Femur (tissue), 1 donor: ENCODE data around the gene NDUFB11.
"Not testable (repeated sequence)": the region's sequence is repeated elsewhere in the genome, so short reads cannot be mapped to it uniquely, and the experiment has no call there.

ENCODE experiments used
- DNase-seq: peaks from one replicate; pipeline ENCODE4 v3.0.0-alpha.2; 2017

The NDUFB11 gene

GRCh38 chrX:47145395-47146120 lies 1.1 kb upstream of the NDUFB11 start:
- DNase-seq, result no peak

- no peak for DNase-seq
Measured at GRCh38 chrX:47143894-47144625, 442 bp downstream of the NDUFB11 start.

- DNase-seq, result no peak
Measured at GRCh38 chrX:47138171-47138570, 6.3 kb downstream of the NDUFB11 start.

- not testable (repeated sequence) for DNase-seq
Measured at GRCh38 chrX:47135650-47136049, 8.9 kb downstream of the NDUFB11 start.

- DNase-seq, result no peak
Measured at GRCh38 chrX:47133493-47133892, 11.0 kb downstream of the NDUFB11 start.

GRCh38 chrX:47129899-47130358 lies 14.6 kb downstream of the NDUFB11 start:
- no peak for DNase-seq

GRCh38 chrX:47129157-47129898 lies 15.2 kb downstream of the NDUFB11 start:
- DNase-seq, result peak; percentile 96

- not testable (repeated sequence) for DNase-seq
Measured at GRCh38 chrX:47124466-47124865, 20.0 kb downstream of the NDUFB11 start.

- DNase-seq, result not testable (repeated sequence)
Measured at GRCh38 chrX:47116551-47117110, 27.9 kb downstream of the NDUFB11 start.

GRCh38 chrX:47112316-47112954 lies 32.1 kb downstream of the NDUFB11 start:
- DNase-seq, result no peak

- DNase-seq, result not testable (repeated sequence)
Measured at GRCh38 chrX:47110936-47111615, 33.4 kb downstream of the NDUFB11 start.

GRCh38 chrX:47101206-47101605 lies 43.3 kb downstream of the NDUFB11 start:
- no peak for DNase-seq

- DNase-seq, result no peak
Measured at GRCh38 chrX:47098338-47099094, 46.0 kb downstream of the NDUFB11 start.

- no peak for DNase-seq
Measured at GRCh38 chrX:47097018-47097417, 47.5 kb downstream of the NDUFB11 start.

- DNase-seq, result no peak
Measured at GRCh38 chrX:47093860-47094259, 50.6 kb downstream of the NDUFB11 start.

- DNase-seq, result no peak
Measured at GRCh38 chrX:47093248-47093647, 51.3 kb downstream of the NDUFB11 start.
